MM.1S (cell line): ENCODE data around the gene MAMLD1.

Experiments
- EZH2phosphoT487 ChIP-seq: fragments of 300-600 bp; sonication (generic); IDR thresholded peaks from 2 replicates; pipeline ENCODE4 v1.6.1; 2018; ENCODE audit warnings: antibody characterized with exemption, low read length
- TF ChIP-seq, protein P1 (sequence below): fragments of 300-600 bp; sonication (generic); IDR thresholded peaks from 2 replicates; pipeline ENCODE4 v1.5.1; 2016; ENCODE audit warnings: antibody characterized with exemption, low read length, mixed read lengths

DNA sequence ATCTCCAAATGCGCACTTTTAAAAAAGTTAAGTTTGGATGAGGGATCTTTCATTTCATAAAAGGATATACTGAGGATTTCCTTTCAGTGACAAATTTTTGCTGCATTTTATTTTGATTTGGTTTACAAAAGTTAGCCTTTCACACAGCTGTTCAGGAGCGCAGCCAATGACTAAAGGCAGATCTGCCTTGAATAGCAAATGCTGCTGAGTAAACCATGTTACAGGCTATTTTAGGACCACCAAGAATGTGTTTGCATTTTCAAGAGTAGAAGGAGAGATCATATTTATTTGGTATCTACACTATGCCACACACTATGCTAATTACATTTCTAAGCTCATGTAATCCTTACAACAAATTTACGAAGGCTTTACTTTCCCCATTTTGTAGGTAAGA, 92.1 kb downstream of the MAMLD1 start:
- TF ChIP-seq, protein P1, sequence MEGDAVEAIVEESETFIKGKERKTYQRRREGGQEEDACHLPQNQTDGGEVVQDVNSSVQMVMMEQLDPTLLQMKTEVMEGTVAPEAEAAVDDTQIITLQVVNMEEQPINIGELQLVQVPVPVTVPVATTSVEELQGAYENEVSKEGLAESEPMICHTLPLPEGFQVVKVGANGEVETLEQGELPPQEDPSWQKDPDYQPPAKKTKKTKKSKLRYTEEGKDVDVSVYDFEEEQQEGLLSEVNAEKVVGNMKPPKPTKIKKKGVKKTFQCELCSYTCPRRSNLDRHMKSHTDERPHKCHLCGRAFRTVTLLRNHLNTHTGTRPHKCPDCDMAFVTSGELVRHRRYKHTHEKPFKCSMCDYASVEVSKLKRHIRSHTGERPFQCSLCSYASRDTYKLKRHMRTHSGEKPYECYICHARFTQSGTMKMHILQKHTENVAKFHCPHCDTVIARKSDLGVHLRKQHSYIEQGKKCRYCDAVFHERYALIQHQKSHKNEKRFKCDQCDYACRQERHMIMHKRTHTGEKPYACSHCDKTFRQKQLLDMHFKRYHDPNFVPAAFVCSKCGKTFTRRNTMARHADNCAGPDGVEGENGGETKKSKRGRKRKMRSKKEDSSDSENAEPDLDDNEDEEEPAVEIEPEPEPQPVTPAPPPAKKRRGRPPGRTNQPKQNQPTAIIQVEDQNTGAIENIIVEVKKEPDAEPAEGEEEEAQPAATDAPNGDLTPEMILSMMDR: no peak
- TF ChIP-seq EZH2phosphoT487: no peak
